Tibial nerve (tissue), 4 donors: ENCODE results near the gene PRKAG2. TPM values are rescaled to one million over a fixed set of nuclear protein-coding genes. Genes with fewer than 3 reads are reported as not detected.

Source experiments
- DNase-seq, 2 donors: peaks; one replicate each; pipeline ENCODE4 v3.0.0-alpha.2; 2019; ENCODE audit warnings: low spot score in 2 of 2
- H3K27ac ChIP-seq, 4 donors: fragments of 200-600 bp; sonication (generic) in 3 of 4; one replicate each; pipeline ENCODE4 v1.5.1; 2017 to 2019; ENCODE audit warnings: mild to moderate bottlenecking in 1 of 4
- H3K27me3 ChIP-seq, 2 donors: fragments of 200-600 bp; sonication (generic) in 1 of 2; one replicate each; pipeline versions ENCODE4 v1.5.1 to v1.6.0; 2017 to 2019
- H3K36me3 ChIP-seq, 3 donors: fragments of 200-600 bp; sonication (generic); one replicate each; pipeline ENCODE4 v1.5.1; 2018 to 2019
- H3K4me1 ChIP-seq, 4 donors: fragments of 200-600 bp; sonication (generic) in 3 of 4; one replicate each; pipeline ENCODE4 v1.5.1; 2017 to 2019
- H3K4me3 ChIP-seq, 4 donors: fragments of 200-600 bp; sonication (generic) in 3 of 4; one replicate each; pipeline ENCODE4 v1.5.1; 2017 to 2019; ENCODE audit warnings: mild to moderate bottlenecking in 1 of 4, moderate library complexity in 1 of 4
- H3K9me3 ChIP-seq, 4 donors: fragments of 200-600 bp; sonication (generic) in 3 of 4; one replicate each; pipeline ENCODE4 v1.5.1; 2017 to 2019
- CTCF ChIP-seq, 5 experiments: fragments of 200-600 bp in 3 of 5; fragments of 450-650 bp in 2 of 5; sonication (generic) in 3 of 5; IDR thresholded peaks; one replicate each; pipeline ENCODE4 v1.5.1; 2016 to 2019; ENCODE audit warnings: antibody characterized with exemption in 5 of 5, mild to moderate bottlenecking in 3 of 5, moderate library complexity in 2 of 5
- EP300 ChIP-seq, 2 donors: sonication (generic); formaldehyde crosslinking; IDR thresholded peaks; one replicate each; pipeline ENCODE4 v1.6.1; 2017; ENCODE audit warnings: antibody characterized with exemption in 2 of 2, mild to moderate bottlenecking in 1 of 2
- POLR2A ChIP-seq, 2 donors: fragments of 450-650 bp; IDR thresholded peaks; one replicate each; pipeline ENCODE4 v1.6.1; 2017; ENCODE audit warnings: antibody characterized with exemption in 2 of 2, mild to moderate bottlenecking in 2 of 2, moderate library complexity in 2 of 2
- WGBS, 2 donors: methylation state at CpG; one replicate each; pipeline ENCODE4 v1.1.5; 2018; 5-methylcytosine and 5-hydroxymethylcytosine counted together
- total RNA-seq, 4 donors: library from RNA; depleted of rRNA; stranded (reverse); fragments of >200 nt; gene quantifications; one replicate each; pipeline ENCODE4 v1.1.0, GENCODE V29; 2016

The PRKAG2 gene
- total RNA-seq, 4 donors from 2014 or later: 24.5 to 82.6 (median 38.3) TPM

- H3K4me3 ChIP-seq: no peak overlapping the region
- peaks cover 0 to 9% (median 0%) of the 10 kb centered on the region in 4 donors for H3K4me1 ChIP-seq
- no peak overlapping the region for H3K27ac ChIP-seq
- no peaks in the 10 kb centered on the region for H3K9me3 ChIP-seq
- H3K36me3 ChIP-seq: peaks cover 0 to 27% (median 0%) of the 10 kb centered on the region in 3 donors
- WGBS, 2 donors: 81 to 85% methylated on average over 13 of the region's 13 CpGs
- DNase-seq: no peak
- TF ChIP-seq POLR2A (IDR thresholded peaks at IDR 0.05): no peak
- no peak for TF ChIP-seq CTCF (IDR thresholded peaks at IDR 0.05)
- TF ChIP-seq EP300 (IDR thresholded peaks at IDR 0.05): no peak
- no peaks in the 10 kb centered on the region for H3K27me3 ChIP-seq
Observed at GRCh38 chr7:151764056-151764920, 112.6 kb downstream of the PRKAG2 start.

GRCh38 chr7:151763420-151763984 is 113.4 kb downstream of the PRKAG2 start:
- H3K9me3 ChIP-seq: no peaks in the 10 kb centered on the region
- no peak for DNase-seq

GRCh38 chr7:151762583-151763245 is 114.2 kb downstream of the PRKAG2 start:
- no peak for DNase-seq
- H3K36me3 ChIP-seq: peaks cover 0 to 14% (median 0%) of the 10 kb centered on the region in 3 donors
- no peak overlapping the region for H3K4me3 ChIP-seq
- TF ChIP-seq POLR2A (IDR thresholded peaks at IDR 0.05) (no peak), EP300 (IDR thresholded peaks at IDR 0.05) (no peak), CTCF (IDR thresholded peaks at IDR 0.05) (no peak)
- H3K27ac ChIP-seq: no peak overlapping the region
- no peaks in the 10 kb centered on the region for H3K27me3 ChIP-seq
- WGBS, 2 donors: 70 to 80% methylated on average over 17 to 18 of the region's 18 CpGs
- H3K4me1 ChIP-seq: peaks cover 0 to 25% (median 8%) of the 10 kb centered on the region in 4 donors
- no peaks in the 10 kb centered on the region for H3K9me3 ChIP-seq

More at GRCh38 chr7:151763420-151763984, 113.4 kb downstream of the PRKAG2 start:
- WGBS, 2 donors: 85 to 87% methylated on average over 13 of the region's 13 CpGs
- Histone ChIP-seq H3K27me3 (no peaks in the 10 kb centered on the region), H3K4me1 (peaks cover 0 to 17% (median under 1%) of the 10 kb centered on the region in 4 donors), H3K4me3 (no peak overlapping the region), H3K27ac (no peak overlapping the region), H3K36me3 (peaks cover 0 to 20% (median 0%) of the 10 kb centered on the region in 3 donors)
- TF ChIP-seq CTCF (IDR thresholded peaks at IDR 0.05): no peak
- no peak for TF ChIP-seq EP300 (IDR thresholded peaks at IDR 0.05)
- no peak for TF ChIP-seq POLR2A (IDR thresholded peaks at IDR 0.05)

GRCh38 chr7:151761957-151762356 is 115.0 kb downstream of the PRKAG2 start:
- no peak overlapping the region for H3K27ac ChIP-seq
- TF ChIP-seq CTCF (IDR thresholded peaks at IDR 0.05) (no peak), POLR2A (IDR thresholded peaks at IDR 0.05) (no peak), EP300 (IDR thresholded peaks at IDR 0.05) (no peak)
- 95 to 96% methylated on average over 9 of the region's 9 CpGs for WGBS, 2 donors
- peaks cover 0 to 7% (median 0%) of the 10 kb centered on the region in 3 donors for H3K36me3 ChIP-seq
- H3K9me3 ChIP-seq: no peaks in the 10 kb centered on the region
- no peaks in the 10 kb centered on the region for H3K27me3 ChIP-seq
- H3K4me3 ChIP-seq: no peak overlapping the region
- H3K4me1 ChIP-seq: peaks cover 0 to 32% (median 13%) of the 10 kb centered on the region in 4 donors
- no peak for DNase-seq
